ENCODE measurements around the gene CAB39. TPM values are rescaled to one million over a fixed set of nuclear protein-coding genes. Genes with fewer than 3 reads are reported as not detected.

The CAB39 gene
- total and polyA plus RNA-seq, 2 of the 8 experiments (the other 6 are each of a cell fraction or from before 2014, with no cell fraction given) = 16.4 to 50.5 TPM

- TF ChIP-seq CHD7 (IDR thresholded peaks at IDR 0.05; ENCODE audit: insufficient replicate concordance, low read length) = no peak
- TF ChIP-seq NANOG (IDR thresholded peaks at IDR 0.05; ENCODE audit: insufficient read depth, low read depth, low read length, poor library complexity, severe bottlenecking) = no peak
- no peak for TF ChIP-seq SIRT6 (IDR thresholded peaks at IDR 0.05; ENCODE audit: low read length)
- TF ChIP-seq CBX5 (IDR thresholded peaks at IDR 0.05; ENCODE audit: low read depth, low read length) = no peak
- TF ChIP-seq JUND (IDR thresholded peaks at IDR 0.05; ENCODE audit: low read length) = no peak
- no peak for TF ChIP-seq POLR2AphosphoS5 (IDR thresholded peaks at IDR 0.05; ENCODE audit: low read depth, low read length)
- TF ChIP-seq FOSL1 (IDR thresholded peaks at IDR 0.05; ENCODE audit: insufficient read depth, low read depth, low read length) = no peak
- no peak for TF ChIP-seq GABPA (IDR thresholded peaks at IDR 0.05; ENCODE audit: borderline replicate concordance, insufficient read depth, low read length)
- TF ChIP-seq SP2 (IDR thresholded peaks at IDR 0.05; ENCODE audit: low read length) = no peak
- TF ChIP-seq SIX5 (IDR thresholded peaks at IDR 0.05; ENCODE audit: low read depth, low read length) = no peak
- no peak for TF ChIP-seq POLR2A (IDR thresholded peaks at IDR 0.05; ENCODE audit: control extremely low read depth in 1 of 2, low read depth in 2 of 2, low read length in 2 of 2)
- no peak for TF ChIP-seq TCF12 (IDR thresholded peaks at IDR 0.05; ENCODE audit: low read depth, low read length)
These were observed 67.0 kb downstream of the CAB39 start (continued) for GRCh38 chr2:230779607-230780006.

Data from H1 (cell line).